Activated CD4-positive, alpha-beta T cell treated with anti-CD3 and anti-CD28 coated beads, Interleukin-2, amount 10 ng/mL, durations not matched to agents 24 days and 14 days (primary cell): Measurements from ENCODE around the gene CNTNAP5. TPM values are rescaled to one million over a fixed set of nuclear protein-coding genes. Genes with fewer than 3 reads are reported as not detected.

Experiments
- DNase-seq: peaks from one replicate; pipeline ENCODE4 v3.0.0; 2022
- H3K27ac Mint-ChIP-seq: one replicate; pipeline ENCODE4 v1.8.0; 2022; ENCODE audit warnings: mild to moderate bottlenecking, mixed read lengths
- H3K27me3 Mint-ChIP-seq: one replicate; pipeline ENCODE4 v1.8.0; 2022; ENCODE audit warnings: mixed read lengths
- H3K36me3 Mint-ChIP-seq: one replicate; pipeline ENCODE4 v1.8.0; 2022; ENCODE audit warnings: low read depth, mild to moderate bottlenecking, mixed read lengths
- H3K4me1 Mint-ChIP-seq: one replicate; pipeline ENCODE4 v1.8.0; 2021; ENCODE audit warnings: mixed read lengths
- H3K4me3 Mint-ChIP-seq: one replicate; pipeline ENCODE4 v1.8.0; 2022; ENCODE audit warnings: mild to moderate bottlenecking, moderate library complexity, mixed read lengths
- H3K9me3 Mint-ChIP-seq: one replicate; pipeline ENCODE4 v1.8.0; 2021; ENCODE audit warnings: mixed read lengths
- intact Hi-C: fragments of 100-400 bp; cut with micrococcal nuclease; formaldehyde crosslinking; loops from one replicate; pipeline ENCODE4 v1.15.1; 2023
- total RNA-seq: library from RNA; stranded (reverse); gene quantifications from 2 replicates; pipeline ENCODE4 v1.2.3, GENCODE V29; 2022

Gene CNTNAP5
- total RNA-seq, 1 donor from 2014 or later: not detected

GRCh38 chr2:124662946-124663644 lies 638.0 kb downstream of the CNTNAP5 start:
- intact Hi-C loops: no loop called here
- DNase-seq: no peak
- no peaks in the 10 kb centered on the region for H3K4me1 Mint-ChIP-seq
- H3K27me3 Mint-ChIP-seq: no peaks in the 10 kb centered on the region
- peaks cover 5% of the 10 kb centered on the region for H3K9me3 Mint-ChIP-seq
- H3K36me3 Mint-ChIP-seq: no peaks in the 10 kb centered on the region
- no peak overlapping the region for H3K4me3 Mint-ChIP-seq
- no peak overlapping the region for H3K27ac Mint-ChIP-seq

DNA sequence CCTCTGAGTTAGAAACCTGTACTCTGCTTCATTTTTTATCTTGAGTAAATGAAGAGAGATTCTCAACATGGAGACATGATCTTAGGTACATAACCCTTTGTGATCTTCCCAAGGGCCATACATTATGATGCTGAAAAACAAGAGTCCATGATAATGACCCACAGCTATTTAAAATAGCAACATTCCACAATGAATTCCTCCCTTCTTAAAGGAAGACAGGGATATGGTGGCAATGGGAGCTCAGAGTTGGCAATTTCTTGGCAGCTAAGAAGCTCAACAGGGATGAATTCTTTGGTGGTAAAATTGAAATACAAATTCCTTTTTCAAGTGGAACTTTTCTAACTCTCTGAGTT lies 638.5 kb downstream of the CNTNAP5 start:
- Mint-ChIP-seq H3K36me3 (no peaks in the 10 kb centered on the region), H3K27ac (no peak overlapping the region), H3K4me3 (no peak overlapping the region), H3K4me1 (no peaks in the 10 kb centered on the region), H3K9me3 (peaks cover 5% of the 10 kb centered on the region), H3K27me3 (no peaks in the 10 kb centered on the region)
- intact Hi-C loops: no loop called here
- DNase-seq: no peak

- intact Hi-C loops: no loop called here
- Mint-ChIP-seq H3K9me3 (peaks cover 5% of the 10 kb centered on the region), H3K4me1 (no peaks in the 10 kb centered on the region), H3K36me3 (no peaks in the 10 kb centered on the region), H3K4me3 (no peak overlapping the region), H3K27me3 (no peaks in the 10 kb centered on the region), H3K27ac (no peak overlapping the region)
- no peak for DNase-seq
Measured at GRCh38 chr2:124664363-124664762, 639.3 kb downstream of the CNTNAP5 start.

DNA sequence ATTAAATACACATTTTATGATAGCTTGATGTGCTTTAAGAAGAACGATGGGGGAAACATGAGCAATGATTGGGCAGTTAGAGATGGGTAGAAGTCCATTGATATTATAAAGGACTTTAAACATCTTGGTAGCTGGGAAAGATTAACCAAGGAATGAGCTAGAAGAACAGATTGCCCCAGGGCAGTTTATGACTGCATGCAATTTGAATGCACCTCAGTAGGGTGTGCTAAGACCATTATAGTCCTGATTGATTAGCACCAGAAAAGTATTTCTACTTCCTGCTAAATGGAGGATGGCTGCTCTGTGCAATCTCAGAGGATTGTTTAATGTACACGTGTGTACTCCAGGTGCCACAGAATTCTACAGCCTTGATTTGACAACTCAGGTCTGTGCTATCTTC lies 641.9 kb downstream of the CNTNAP5 start:
- Mint-ChIP-seq H3K27ac (no peak overlapping the region), H3K4me1 (no peaks in the 10 kb centered on the region), H3K4me3 (no peak overlapping the region), H3K27me3 (no peaks in the 10 kb centered on the region), H3K9me3 (peaks cover 5% of the 10 kb centered on the region), H3K36me3 (no peaks in the 10 kb centered on the region)
- intact Hi-C loops: no loop called here
- DNase-seq: no peak

- H3K27ac Mint-ChIP-seq: no peak overlapping the region
- peaks cover 5% of the 10 kb centered on the region for H3K9me3 Mint-ChIP-seq
- no peak for DNase-seq
- H3K4me3 Mint-ChIP-seq: no peak overlapping the region
- no peaks in the 10 kb centered on the region for H3K4me1 Mint-ChIP-seq
- intact Hi-C loops: no loop called here
- no peaks in the 10 kb centered on the region for H3K27me3 Mint-ChIP-seq
- H3K36me3 Mint-ChIP-seq: no peaks in the 10 kb centered on the region
Measured at GRCh38 chr2:124668161-124668560, 643.1 kb downstream of the CNTNAP5 start.

DNA sequence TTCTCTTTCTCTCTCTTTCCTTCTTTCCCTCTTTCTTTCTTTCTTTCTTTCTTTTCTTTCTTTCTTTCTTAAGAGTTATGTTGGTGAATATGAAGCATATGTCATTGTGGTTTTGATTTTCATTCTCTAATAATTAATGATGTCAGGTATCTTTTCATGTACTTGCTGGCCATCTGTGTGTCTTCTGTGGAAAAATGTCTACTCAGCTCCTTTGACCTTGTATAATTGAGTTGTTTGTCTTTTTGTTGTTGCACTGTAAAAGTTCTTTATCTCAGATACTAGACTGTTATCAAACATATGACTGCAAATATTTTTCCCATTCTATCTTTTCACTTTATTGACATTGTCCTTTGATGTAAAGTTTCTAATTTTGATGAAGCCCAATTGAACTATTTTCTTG lies 645.1 kb downstream of the CNTNAP5 start:
- H3K36me3 Mint-ChIP-seq: no peaks in the 10 kb centered on the region
- intact Hi-C loops: no loop called here
- H3K9me3 Mint-ChIP-seq: no peaks in the 10 kb centered on the region
- H3K27ac Mint-ChIP-seq: no peak overlapping the region
- DNase-seq: no peak
- no peaks in the 10 kb centered on the region for H3K27me3 Mint-ChIP-seq
- no peak overlapping the region for H3K4me3 Mint-ChIP-seq
- H3K4me1 Mint-ChIP-seq: no peaks in the 10 kb centered on the region

DNA sequence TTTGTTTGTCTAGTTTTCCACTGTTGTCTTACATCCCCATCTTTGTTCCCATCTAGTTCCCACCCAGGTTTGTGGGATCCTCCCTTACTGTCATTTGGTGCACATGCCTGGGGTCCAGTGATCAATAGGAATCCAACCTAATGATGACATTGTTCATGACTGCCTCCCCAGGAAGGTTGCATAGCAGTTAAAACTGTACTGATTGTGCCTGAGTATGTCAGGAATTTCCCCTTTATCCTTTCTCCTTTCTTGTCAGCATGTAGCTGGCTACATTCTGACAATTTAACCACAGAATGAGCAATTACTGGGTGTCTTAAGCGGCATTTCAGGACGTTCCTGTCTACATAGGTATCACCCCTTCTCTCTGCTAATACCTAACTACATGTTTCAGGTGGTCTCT lies 653.0 kb downstream of the CNTNAP5 start:
- no peak for DNase-seq
- Mint-ChIP-seq H3K36me3 (no peaks in the 10 kb centered on the region), H3K4me3 (no peak overlapping the region), H3K9me3 (peaks cover 18% of the 10 kb centered on the region), H3K27ac (no peak overlapping the region), H3K4me1 (no peaks in the 10 kb centered on the region), H3K27me3 (no peaks in the 10 kb centered on the region)
- intact Hi-C loops: no loop called here

GRCh38 chr2:124683536-124684428 lies 658.7 kb downstream of the CNTNAP5 start:
- H3K9me3 Mint-ChIP-seq: peaks cover 13% of the 10 kb centered on the region
- H3K4me1 Mint-ChIP-seq: no peaks in the 10 kb centered on the region
- H3K27me3 Mint-ChIP-seq: no peaks in the 10 kb centered on the region
- DNase-seq: no peak
- no peak overlapping the region for H3K27ac Mint-ChIP-seq
- intact Hi-C loops: no loop called here
- no peaks in the 10 kb centered on the region for H3K36me3 Mint-ChIP-seq
- no peak overlapping the region for H3K4me3 Mint-ChIP-seq

- intact Hi-C loops: no loop called here
- no peak for DNase-seq
- H3K4me1 Mint-ChIP-seq: no peaks in the 10 kb centered on the region
- peaks cover 4% of the 10 kb centered on the region for H3K9me3 Mint-ChIP-seq
- no peak overlapping the region for H3K27ac Mint-ChIP-seq
- H3K4me3 Mint-ChIP-seq: no peak overlapping the region
- no peaks in the 10 kb centered on the region for H3K27me3 Mint-ChIP-seq
- H3K36me3 Mint-ChIP-seq: no peaks in the 10 kb centered on the region
Measured at GRCh38 chr2:124689348-124689747, 664.3 kb downstream of the CNTNAP5 start.

DNA sequence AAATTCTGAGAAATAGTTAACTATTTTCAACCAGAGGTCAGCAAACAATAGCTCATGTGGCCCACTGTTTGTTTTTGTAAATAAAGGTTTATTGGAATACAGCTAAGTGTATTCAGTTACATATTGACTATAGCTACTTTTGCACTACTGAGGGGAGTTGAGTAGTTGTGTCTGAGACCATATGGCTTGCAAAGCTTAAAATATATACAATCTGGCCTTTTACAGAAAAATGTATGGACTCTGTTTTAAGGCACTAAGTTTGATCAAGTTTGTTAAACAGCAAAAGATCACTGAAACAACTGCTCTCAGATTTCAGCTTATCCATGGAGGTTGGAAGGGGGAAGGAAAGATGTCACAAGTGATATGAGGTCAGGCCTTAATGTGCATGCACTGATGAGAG lies 667.1 kb downstream of the CNTNAP5 start:
- Mint-ChIP-seq H3K4me3 (no peak overlapping the region), H3K27ac (no peak overlapping the region), H3K27me3 (no peaks in the 10 kb centered on the region), H3K9me3 (no peaks in the 10 kb centered on the region), H3K4me1 (no peaks in the 10 kb centered on the region), H3K36me3 (no peaks in the 10 kb centered on the region)
- no peak for DNase-seq
- intact Hi-C loops: no loop called here

DNA sequence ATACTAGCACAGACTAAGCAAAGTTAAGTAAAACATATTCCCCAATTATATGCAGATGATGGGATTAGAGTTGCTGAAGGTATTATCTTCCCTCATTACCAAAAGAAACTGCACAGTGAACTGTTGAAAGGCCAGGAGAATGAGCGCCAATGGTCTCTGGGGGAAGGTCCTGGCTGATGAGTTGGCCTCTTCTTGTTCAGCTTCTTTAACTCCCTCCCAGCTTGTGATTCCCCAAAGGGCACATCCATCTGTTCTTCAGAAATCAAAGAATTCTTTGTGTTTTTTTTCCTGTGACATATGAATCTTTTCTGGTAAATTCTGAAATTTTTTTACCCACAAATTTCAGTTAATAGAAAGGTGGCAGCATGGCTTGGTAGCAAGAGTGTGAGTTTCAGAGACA lies 667.6 kb downstream of the CNTNAP5 start:
- Mint-ChIP-seq H3K36me3 (no peaks in the 10 kb centered on the region), H3K27me3 (no peaks in the 10 kb centered on the region), H3K27ac (no peak overlapping the region), H3K9me3 (no peaks in the 10 kb centered on the region), H3K4me1 (no peaks in the 10 kb centered on the region), H3K4me3 (no peak overlapping the region)
- intact Hi-C loops: no loop called here
- no peak for DNase-seq

DNA sequence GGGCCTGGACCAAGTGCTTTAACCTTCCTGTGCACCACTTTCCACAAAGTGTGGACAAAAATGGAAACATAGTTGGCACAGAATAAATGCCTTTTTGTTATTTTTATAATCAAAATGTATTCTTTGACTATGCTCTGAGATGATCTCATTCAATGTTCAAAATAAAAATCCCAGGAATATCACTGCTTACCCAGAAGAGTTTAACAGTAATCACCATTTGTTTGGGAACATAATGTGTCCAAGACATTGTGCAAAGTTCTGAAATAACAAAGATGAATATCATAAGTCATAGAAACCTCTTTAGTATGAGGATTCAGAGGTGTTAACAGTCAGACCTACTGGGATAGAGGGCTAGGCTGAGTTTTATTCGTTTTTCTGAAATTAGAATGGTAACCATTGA lies 668.1 kb downstream of the CNTNAP5 start:
- Mint-ChIP-seq H3K4me1 (no peaks in the 10 kb centered on the region), H3K36me3 (no peaks in the 10 kb centered on the region), H3K4me3 (no peak overlapping the region), H3K9me3 (no peaks in the 10 kb centered on the region), H3K27me3 (no peaks in the 10 kb centered on the region), H3K27ac (no peak overlapping the region)
- intact Hi-C loops: no loop called here
- DNase-seq: no peak

DNA sequence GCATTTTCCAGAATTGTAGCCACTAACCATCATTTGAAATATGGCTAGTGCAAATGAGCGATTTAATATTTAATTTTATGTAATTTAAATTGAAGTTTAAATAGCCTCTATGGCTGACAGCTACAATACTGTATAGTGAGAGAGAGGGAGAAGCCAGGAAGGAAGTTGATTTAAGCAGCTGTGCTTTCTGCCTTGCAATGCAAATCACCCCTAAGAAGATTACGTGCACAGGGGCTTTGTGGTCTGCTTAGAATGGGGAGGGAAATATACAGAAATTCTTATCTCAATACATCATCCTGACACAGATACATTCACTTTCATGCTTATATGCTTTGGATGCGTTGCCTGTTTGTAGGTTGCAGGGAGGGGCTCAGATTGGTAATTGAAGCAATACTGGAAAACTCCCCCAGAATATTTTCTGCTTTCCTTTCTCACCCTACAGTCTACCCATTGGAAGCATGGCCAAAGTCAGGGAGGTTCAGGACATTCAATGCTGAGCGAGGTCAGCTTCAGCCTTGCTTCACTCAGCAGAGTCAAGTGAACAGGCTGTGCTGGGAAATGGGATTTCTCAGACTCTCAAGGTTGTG lies 674.0 kb downstream of the CNTNAP5 start:
- no peak for DNase-seq
- Mint-ChIP-seq H3K9me3 (peaks cover 4% of the 10 kb centered on the region), H3K27ac (no peak overlapping the region), H3K4me1 (no peaks in the 10 kb centered on the region), H3K27me3 (no peaks in the 10 kb centered on the region), H3K36me3 (no peaks in the 10 kb centered on the region), H3K4me3 (no peak overlapping the region)
- intact Hi-C loops: no loop called here

GRCh38 chr2:124702777-124703176 lies 677.7 kb downstream of the CNTNAP5 start:
- Mint-ChIP-seq H3K9me3 (peaks cover 4% of the 10 kb centered on the region), H3K27ac (no peak overlapping the region), H3K27me3 (no peaks in the 10 kb centered on the region), H3K4me1 (no peaks in the 10 kb centered on the region), H3K4me3 (no peak overlapping the region), H3K36me3 (no peaks in the 10 kb centered on the region)
- no peak for DNase-seq
- intact Hi-C loops: no loop called here
